CD14-positive monocyte (primary cell): Measurements from ENCODE around the gene PDE4D. TPM values are rescaled to one million over a fixed set of nuclear protein-coding genes. Genes with fewer than 3 reads are reported as not detected.
A peak's percentile ranks its signal among the peaks of the same experiment; 100 is the strongest.

Experiments used
- DNase-seq, 3 donors: peaks; one replicate each; pipeline ENCODE4 v3.0.0-alpha.2; 2011 to 2022
- H2AFZ ChIP-seq: 2 replicates; pipeline ENCODE4 v1.6.0; 2012; ENCODE audit warnings: mild to moderate bottlenecking, low read depth, low read length, inconsistent platforms; ENCODE audit not compliant: insufficient read depth, poor library complexity, severe bottlenecking
- H3K27ac ChIP-seq, 2 donors: 1 replicate in 1 of 2; 2 replicates in 1 of 2; pipeline ENCODE4 v1.5.1; 2012 to 2013; ENCODE audit warnings: low read length in 2 of 2, control low read depth in 1 of 2, inconsistent platforms in 1 of 2, low read depth in 1 of 2, mild to moderate bottlenecking in 1 of 2
- H3K27me3 ChIP-seq, 2 donors: one replicate each; pipeline versions ENCODE4 v1.6.0 to v1.6.1; 2011 to 2013; ENCODE audit warnings: low read length in 2 of 2; ENCODE audit not compliant: control insufficient read depth in 2 of 2, insufficient read depth in 2 of 2
- H3K36me3 ChIP-seq, 2 donors: replicated peaks in 1 of 2; 1 replicate in 1 of 2; 2 replicates in 1 of 2; pipeline versions ENCODE4 v1.5.1 to v1.6.1; 2012 to 2013; ENCODE audit warnings: low read length in 2 of 2, control low read depth in 1 of 2, inconsistent platforms in 1 of 2, mild to moderate bottlenecking in 1 of 2; ENCODE audit not compliant: insufficient read depth in 2 of 2, control insufficient read depth in 1 of 2
- H3K4me1 ChIP-seq, 2 donors: 1 replicate in 1 of 2; 2 replicates in 1 of 2; pipeline versions ENCODE4 v1.5.1 to v1.6.1; 2012 to 2013; ENCODE audit warnings: low read length in 2 of 2, control low read depth in 1 of 2, inconsistent platforms in 1 of 2, mild to moderate bottlenecking in 1 of 2, moderate library complexity in 1 of 2; ENCODE audit not compliant: insufficient read depth in 2 of 2, control insufficient read depth in 1 of 2
- H3K4me2 ChIP-seq: replicated peaks from 2 replicates; pipeline ENCODE3; 2012; ENCODE audit warnings: low read length, moderate library complexity, mild to moderate bottlenecking; ENCODE audit not compliant: poor library complexity, severe bottlenecking; ENCODE audit errors: extremely low read depth
- H3K4me3 ChIP-seq, 3 experiments: fragments of 200-600 bp in 1 of 3; sonication (generic) in 1 of 3; replicated peaks in 1 of 3; 1 replicate in 2 of 3; 2 replicates in 1 of 3; pipeline ENCODE4 v1.5.1; 2011 to 2013; ENCODE audit warnings: low read length in 3 of 3, mild to moderate bottlenecking in 3 of 3, control low read depth in 2 of 3, low read depth in 2 of 3, inconsistent platforms in 1 of 3, moderate library complexity in 1 of 3
- H3K79me2 ChIP-seq: 2 replicates; pipeline ENCODE4 v1.6.0; 2012; ENCODE audit warnings: mild to moderate bottlenecking, control low read depth, inconsistent platforms, low read length, moderate library complexity; ENCODE audit not compliant: insufficient read depth
- H3K9ac ChIP-seq: 2 replicates; pipeline ENCODE4 v1.6.0; 2017; ENCODE audit warnings: low read length, mild to moderate bottlenecking; ENCODE audit not compliant: insufficient read depth, poor library complexity, severe bottlenecking
- H3K9me3 ChIP-seq, 2 donors: replicated peaks in 1 of 2; 1 replicate in 1 of 2; 2 replicates in 1 of 2; pipeline versions ENCODE4 v1.5.1 to v1.6.1; 2012 to 2013; ENCODE audit warnings: low read length in 2 of 2, control low read depth in 1 of 2; ENCODE audit not compliant: control insufficient read depth in 1 of 2, insufficient read depth in 1 of 2
- H4K20me1 ChIP-seq: 2 replicates; pipeline ENCODE4 v1.6.0; 2012; ENCODE audit warnings: mild to moderate bottlenecking, low read length, control low read depth, moderate library complexity; ENCODE audit not compliant: insufficient read depth
- H3K27ac Mint-ChIP-seq, 7 donors: one replicate each; pipeline ENCODE4 v1.8.0; 2020; ENCODE audit warnings: mild to moderate bottlenecking in 7 of 7, mixed read lengths in 7 of 7, moderate library complexity in 6 of 7, inconsistent platforms in 2 of 7
- H3K27me3 Mint-ChIP-seq, 3 donors: one replicate each; pipeline ENCODE4 v1.8.0; 2021 to 2022; ENCODE audit warnings: low read depth in 3 of 3, mild to moderate bottlenecking in 3 of 3, mixed read lengths in 3 of 3, moderate library complexity in 3 of 3, inconsistent platforms in 1 of 3
- H3K36me3 Mint-ChIP-seq, 2 donors: one replicate each; pipeline ENCODE4 v1.8.0; 2020; ENCODE audit warnings: mixed read lengths in 2 of 2, inconsistent platforms in 1 of 2, mild to moderate bottlenecking in 1 of 2
- H3K4me1 Mint-ChIP-seq: one replicate; pipeline ENCODE4 v1.8.0; 2020; ENCODE audit warnings: mild to moderate bottlenecking, mixed read lengths
- H3K4me3 Mint-ChIP-seq, 2 donors: one replicate each; pipeline ENCODE4 v1.8.0; 2020; ENCODE audit warnings: mild to moderate bottlenecking in 2 of 2, mixed read lengths in 2 of 2, moderate library complexity in 1 of 2
- H3K9me3 Mint-ChIP-seq, 7 donors: one replicate each; pipeline ENCODE4 v1.8.0; 2020 to 2022; ENCODE audit warnings: mixed read lengths in 7 of 7, mild to moderate bottlenecking in 6 of 7, moderate library complexity in 6 of 7, inconsistent platforms in 2 of 7
- CTCF ChIP-seq: fragments of 200-600 bp; IDR thresholded peaks from one replicate; pipeline ENCODE4 v1.8.0; 2022; ENCODE audit warnings: antibody characterized with exemption, mild to moderate bottlenecking
- WGBS: methylation state at CpG from one replicate; pipeline ENCODE4 v1.1.5; 2013; ENCODE audit warnings: missing lambda C conversion rate; ENCODE audit not compliant: insufficient coverage; 5-methylcytosine and 5-hydroxymethylcytosine counted together
- intact Hi-C, 2 donors: fragments of 100-400 bp; cut with micrococcal nuclease; formaldehyde crosslinking; loops; one replicate each; pipeline versions ENCODE4 v1.15.0 to v1.15.1; 2023
- polyA plus RNA-seq, 3 donors: library from polyadenylated mRNA; depleted of rRNA in 1 of 3; unstranded in 2 of 3; stranded (reverse) in 1 of 3; fragments of 300-500 nt in 2 of 3; fragments of >200 nt in 1 of 3; fragmentation: Illumina TruSeq in 2 of 3; gene quantifications; 1 replicate in 2 of 3; 2 replicates in 1 of 3; pipeline ENCODE4 v1.2.3, GENCODE V29; 2012 to 2021

PDE4D gene
- polyA plus RNA-seq, 3 donors = 1.9 to 3.4 (median 2.8) TPM

DNA sequence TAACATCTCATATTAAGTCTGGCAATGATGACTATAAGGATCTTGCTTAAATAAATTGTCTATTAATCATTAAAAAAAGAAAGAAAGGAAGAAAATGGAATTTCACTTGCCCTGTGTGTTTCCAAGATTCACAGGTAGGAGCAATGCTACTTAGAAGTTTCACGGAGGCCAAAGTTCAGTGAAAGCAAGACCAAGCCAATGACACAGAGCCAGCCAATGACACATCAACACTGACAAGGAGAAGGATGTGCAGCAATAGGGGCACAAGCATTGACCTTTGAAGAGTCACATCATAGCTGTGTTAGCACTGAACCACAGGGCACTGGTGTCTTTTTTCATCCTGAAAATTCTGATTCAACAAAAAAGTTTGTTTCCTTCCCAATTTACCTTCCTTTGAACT, 364.3 kb downstream of the PDE4D start:
- WGBS = 100% methylated on average over 1 of the region's 1 CpG
- no peaks in the 10 kb centered on the region for H3K4me1 Mint-ChIP-seq
- Histone ChIP-seq H3K9ac (no peak overlapping the region), H3K79me2 (no peaks in the 10 kb centered on the region), H2AFZ (no peak overlapping the region), H3K4me1 (no peaks in the 10 kb centered on the region), H3K36me3 (no peaks in the 10 kb centered on the region), H3K4me2 (no peak overlapping the region), H4K20me1 (no peaks in the 10 kb centered on the region), H3K4me3 (no peak overlapping the region), H3K27me3 (no peaks in the 10 kb centered on the region), H3K9me3 (peaks cover 8 to 9% of the 10 kb centered on the region in 2 donors), H3K27ac (no peak overlapping the region)
- TF ChIP-seq CTCF = no peak
- H3K27ac Mint-ChIP-seq = no peak overlapping the region
- H3K27me3 Mint-ChIP-seq = no peaks in the 10 kb centered on the region
- intact Hi-C loops = no loop called here
- H3K4me3 Mint-ChIP-seq = no peak overlapping the region
- no peak for DNase-seq
- H3K36me3 Mint-ChIP-seq = peaks cover 0 to 3% of the 10 kb centered on the region in 2 donors
- H3K9me3 Mint-ChIP-seq = peaks cover under 1 to 11% (median 8%) of the 10 kb centered on the region in 7 donors

DNA sequence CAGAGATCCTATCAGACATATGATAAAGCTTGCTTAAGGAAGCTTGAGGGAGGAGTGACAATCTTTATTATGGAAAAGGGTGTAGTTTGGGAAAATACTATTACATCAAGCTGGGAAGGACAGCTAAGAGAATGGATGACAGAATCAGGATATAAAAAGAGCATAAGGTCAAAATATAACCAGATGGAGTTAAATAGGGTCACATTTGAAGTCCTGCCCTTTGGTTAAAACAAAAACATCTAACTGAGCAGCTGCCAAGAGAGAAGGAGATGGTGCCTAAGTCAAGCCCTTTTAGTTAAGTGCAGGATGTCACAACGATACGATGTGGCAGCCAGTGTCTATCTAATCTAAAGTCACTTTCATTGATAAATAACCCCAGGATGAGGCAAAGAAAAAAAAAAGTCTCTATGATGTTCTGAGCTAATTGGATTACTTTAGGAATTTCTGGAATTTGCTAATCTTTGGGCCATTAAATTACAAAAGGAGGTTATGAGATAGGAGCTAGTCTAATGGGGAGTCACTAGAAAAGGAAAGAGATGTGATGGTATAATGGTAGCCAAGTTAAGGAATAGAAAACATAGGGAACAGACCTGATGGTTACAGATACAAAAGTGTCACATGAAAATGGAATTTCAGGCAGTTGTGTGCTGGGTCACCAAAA, 365.2 kb downstream of the PDE4D start:
- Mint-ChIP-seq H3K27ac (peak overlapping the region in 1 of 7 donors; percentile 54), H3K36me3 (peaks cover 6 to 8% of the 10 kb centered on the region in 2 donors)

More for the DNA sequence above, 365.2 kb downstream of the PDE4D start:
- WGBS = no CpG with 5 or more reads among the region's 2 CpGs
- H3K27me3 ChIP-seq = no peaks in the 10 kb centered on the region
- no peak overlapping the region for H2AFZ ChIP-seq
- Mint-ChIP-seq H3K4me3 (no peak overlapping the region), H3K4me1 (no peaks in the 10 kb centered on the region), H3K27me3 (no peaks in the 10 kb centered on the region), H3K9me3 (peaks cover 6 to 19% (median 16%) of the 10 kb centered on the region in 7 donors)
- H3K79me2 ChIP-seq = no peaks in the 10 kb centered on the region
- H3K4me3 ChIP-seq = no peak overlapping the region
- no peaks in the 10 kb centered on the region for H3K36me3 ChIP-seq
- intact Hi-C loops = no loop called here
- no peaks in the 10 kb centered on the region for H3K4me1 ChIP-seq
- no peak for TF ChIP-seq CTCF
- H4K20me1 ChIP-seq = no peaks in the 10 kb centered on the region
- H3K27ac ChIP-seq = no peak overlapping the region
- H3K4me2 ChIP-seq = no peak overlapping the region
- H3K9me3 ChIP-seq = peaks cover 13 to 17% of the 10 kb centered on the region in 2 donors
- no peak overlapping the region for H3K9ac ChIP-seq
- DNase-seq = no peak
